GM10266 (cell line): Measurements from ENCODE around the gene PHLDB1.

Experiments used
- DNase-seq: peaks from one replicate; pipeline ENCODE4 v3.0.0; 2012; ENCODE audit errors: extremely low spot score
- TF ChIP-seq, protein P1 (sequence below): IDR thresholded peaks from 2 replicates; pipeline ENCODE4 v1.5.1; 2012; ENCODE audit warnings: mild to moderate bottlenecking, low read depth; ENCODE audit not compliant: control insufficient read depth, insufficient read depth; ENCODE audit errors: missing control alignments

Gene PHLDB1

GRCh38 chr11:118632577-118633318 lies 25.3 kb downstream of the PHLDB1 start:
- no peak for DNase-seq
- TF ChIP-seq, protein P1, sequence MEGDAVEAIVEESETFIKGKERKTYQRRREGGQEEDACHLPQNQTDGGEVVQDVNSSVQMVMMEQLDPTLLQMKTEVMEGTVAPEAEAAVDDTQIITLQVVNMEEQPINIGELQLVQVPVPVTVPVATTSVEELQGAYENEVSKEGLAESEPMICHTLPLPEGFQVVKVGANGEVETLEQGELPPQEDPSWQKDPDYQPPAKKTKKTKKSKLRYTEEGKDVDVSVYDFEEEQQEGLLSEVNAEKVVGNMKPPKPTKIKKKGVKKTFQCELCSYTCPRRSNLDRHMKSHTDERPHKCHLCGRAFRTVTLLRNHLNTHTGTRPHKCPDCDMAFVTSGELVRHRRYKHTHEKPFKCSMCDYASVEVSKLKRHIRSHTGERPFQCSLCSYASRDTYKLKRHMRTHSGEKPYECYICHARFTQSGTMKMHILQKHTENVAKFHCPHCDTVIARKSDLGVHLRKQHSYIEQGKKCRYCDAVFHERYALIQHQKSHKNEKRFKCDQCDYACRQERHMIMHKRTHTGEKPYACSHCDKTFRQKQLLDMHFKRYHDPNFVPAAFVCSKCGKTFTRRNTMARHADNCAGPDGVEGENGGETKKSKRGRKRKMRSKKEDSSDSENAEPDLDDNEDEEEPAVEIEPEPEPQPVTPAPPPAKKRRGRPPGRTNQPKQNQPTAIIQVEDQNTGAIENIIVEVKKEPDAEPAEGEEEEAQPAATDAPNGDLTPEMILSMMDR: no peak

DNA sequence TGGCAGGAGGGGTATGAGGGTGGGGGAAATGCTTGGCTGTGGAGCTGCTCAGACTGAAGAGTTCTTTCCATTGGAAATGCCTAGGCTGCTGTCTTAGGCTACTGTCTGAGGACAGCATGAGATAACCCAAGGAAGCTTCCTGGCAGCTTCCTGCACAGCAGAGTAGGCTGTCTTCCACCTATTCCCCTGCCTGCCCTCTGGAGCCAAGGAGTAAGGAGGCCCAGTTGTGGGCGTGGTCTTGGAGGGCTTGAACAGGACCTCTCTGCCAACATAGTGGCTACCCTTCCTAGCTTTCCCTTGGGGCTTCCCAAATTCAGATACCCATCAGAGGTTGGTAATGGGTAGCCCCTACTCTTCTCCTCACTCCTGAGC lies 25.9 kb downstream of the PHLDB1 start:
- no peak for DNase-seq
- TF ChIP-seq, protein P1: no peak

GRCh38 chr11:118633979-118634378 lies 26.6 kb downstream of the PHLDB1 start:
- DNase-seq: no peak
- TF ChIP-seq, protein P1: no peak

DNA sequence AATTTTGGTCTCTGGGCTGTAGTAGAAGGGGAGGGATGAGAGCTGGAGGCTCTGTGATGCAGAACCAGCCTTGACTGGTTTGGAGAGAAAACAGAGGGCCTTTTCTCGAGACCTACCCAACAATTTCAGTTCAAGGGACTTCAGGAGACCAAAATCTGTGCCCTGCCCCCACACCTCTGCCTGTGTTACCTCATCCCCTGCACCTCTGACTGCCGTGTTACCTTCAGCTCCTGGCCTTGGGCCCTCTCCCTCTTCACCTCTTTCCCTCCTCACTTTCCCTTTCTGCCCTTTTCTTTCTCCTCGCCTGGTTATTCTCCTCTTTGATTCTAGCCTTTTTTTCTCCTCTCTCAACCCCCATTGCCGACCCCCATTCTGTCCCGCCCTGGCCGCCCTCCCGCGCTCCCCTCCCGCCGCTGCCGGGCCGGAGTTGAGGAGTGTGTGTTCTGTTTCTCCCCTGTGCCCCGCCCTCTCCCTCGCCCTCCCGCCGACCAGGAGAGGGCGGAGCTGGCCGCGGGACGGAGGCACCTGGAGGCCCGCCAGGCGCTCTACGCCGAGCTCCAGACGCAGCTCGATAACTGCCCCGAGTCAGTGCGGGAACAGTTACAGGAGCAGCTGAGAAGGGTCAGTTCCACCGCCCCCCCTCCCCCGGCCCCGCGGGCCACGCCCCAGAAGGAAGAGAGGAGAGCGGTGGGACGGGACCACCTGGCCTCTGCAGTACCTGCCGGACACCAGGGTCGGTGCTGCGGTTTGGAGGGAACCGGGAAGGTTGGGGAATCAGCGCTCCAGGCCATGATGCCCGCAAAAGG lies 27.2 kb downstream of the PHLDB1 start:
- no peak for DNase-seq

GRCh38 chr11:118635237-118635591 lies 27.8 kb downstream of the PHLDB1 start:
- TF ChIP-seq, protein P1: no peak

More for the DNA sequence above, 27.2 kb downstream of the PHLDB1 start:
- TF ChIP-seq, protein P1: no peak

DNA sequence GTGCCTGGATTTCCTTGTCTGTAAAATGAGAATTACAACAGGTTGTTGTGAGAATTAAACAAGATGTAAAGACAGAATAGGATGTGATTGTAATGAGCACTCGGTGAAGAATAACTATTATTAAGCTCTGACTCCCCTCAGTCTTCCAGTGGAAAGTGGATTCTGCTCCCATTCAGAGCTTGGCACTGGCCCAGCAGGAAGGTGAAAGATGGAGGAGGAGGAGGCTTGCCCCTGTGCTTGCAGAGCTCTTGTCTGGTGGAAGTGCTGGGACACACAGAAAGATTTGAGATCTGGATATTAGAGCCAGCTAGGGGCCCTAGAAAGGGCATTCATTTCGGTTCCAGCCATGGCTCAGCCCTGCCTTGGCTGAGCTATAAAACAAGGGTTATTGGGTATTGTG lies 28.2 kb downstream of the PHLDB1 start:
- no peak for DNase-seq
- TF ChIP-seq, protein P1: no peak

More at GRCh38 chr11:118635237-118635591, 27.8 kb downstream of the PHLDB1 start:
- no peak for DNase-seq
